Measurements from ENCODE around the gene FAF1.

DNA sequence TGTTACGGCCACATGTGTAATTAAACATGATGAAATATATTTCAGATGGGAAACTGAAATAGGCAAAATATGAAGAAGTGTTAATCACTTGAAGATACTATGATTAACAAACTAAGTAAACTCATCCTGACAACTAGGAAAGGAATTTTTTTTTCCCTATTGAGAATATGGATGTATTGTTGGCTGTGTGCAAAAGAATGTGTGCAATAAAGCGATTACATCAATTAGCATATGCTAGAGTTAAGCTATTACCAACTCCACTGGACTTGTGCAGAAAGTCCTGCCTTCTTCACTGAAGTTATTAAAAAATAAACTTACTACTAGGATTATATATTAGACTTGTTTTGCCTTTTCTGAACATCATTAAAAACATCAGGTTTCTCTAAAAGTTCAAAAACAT, 393.7 kb downstream of the FAF1 start:
- TF ChIP-seq CTCF (IDR thresholded peaks at IDR 0.05): no peak
- TF ChIP-seq POLR2A (IDR thresholded peaks at IDR 0.05): no peak

All from right lobe of liver (tissue), 4 donors.